ENCODE measurements around the gene MAN1A1.
A peak's percentile ranks its signal among the peaks of the same experiment; 100 is the strongest.

MAN1A1 gene

DNA sequence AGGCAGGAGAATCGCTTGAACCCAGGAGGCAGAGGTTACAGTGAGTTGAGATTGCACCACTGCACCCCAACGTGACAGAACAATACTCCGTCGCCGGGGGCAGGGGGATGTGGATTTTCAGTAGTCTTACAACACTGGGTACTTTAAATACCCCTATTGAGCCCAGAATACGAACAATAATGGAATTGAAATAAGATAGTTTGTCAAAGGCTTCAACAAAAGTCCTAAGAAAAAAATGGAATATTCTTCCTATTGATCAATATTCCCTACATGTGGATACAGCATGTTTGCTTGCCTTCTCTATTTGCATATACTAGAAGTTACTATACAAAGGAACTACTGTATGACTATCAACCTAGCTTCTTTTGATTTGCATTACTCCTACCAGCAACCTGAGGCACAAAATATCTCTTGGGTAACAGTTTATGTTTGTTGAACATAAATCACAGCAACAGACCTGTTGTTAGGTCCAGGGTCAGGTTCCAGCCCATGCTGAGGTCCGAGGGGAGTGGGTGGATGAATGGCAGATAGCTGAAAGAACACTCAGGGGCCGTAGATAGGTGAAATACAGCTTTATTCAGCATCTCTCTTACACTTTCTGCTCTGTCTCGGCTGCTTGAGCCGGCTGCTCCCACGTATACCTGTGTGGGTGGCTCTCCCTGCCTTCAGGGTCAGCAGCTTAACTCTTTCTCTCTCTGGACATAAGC is 23.8 kb downstream of the MAN1A1 start:
- no peak for DNase-seq (ENCODE audit: low spot score)

DNA sequence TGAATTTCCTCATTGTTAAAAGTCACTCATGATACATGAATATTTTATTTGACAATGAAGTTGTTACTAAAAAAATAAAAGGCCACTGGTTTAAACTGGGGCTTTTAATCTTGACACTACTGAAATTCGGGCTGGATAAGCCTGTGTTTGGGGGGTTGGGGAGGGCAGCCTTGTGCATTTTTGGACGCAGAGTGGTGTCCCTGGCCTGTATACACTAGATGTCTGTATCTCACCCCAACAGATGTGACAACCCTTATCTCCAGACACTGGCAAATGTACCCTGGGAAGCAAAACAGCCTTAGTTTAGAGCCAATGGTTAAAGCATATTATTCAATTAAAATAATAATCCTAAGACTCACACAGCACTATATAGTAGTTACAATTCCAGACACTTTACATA is 24.8 kb downstream of the MAN1A1 start:
- no peak for DNase-seq (ENCODE audit: low spot score)

DNA sequence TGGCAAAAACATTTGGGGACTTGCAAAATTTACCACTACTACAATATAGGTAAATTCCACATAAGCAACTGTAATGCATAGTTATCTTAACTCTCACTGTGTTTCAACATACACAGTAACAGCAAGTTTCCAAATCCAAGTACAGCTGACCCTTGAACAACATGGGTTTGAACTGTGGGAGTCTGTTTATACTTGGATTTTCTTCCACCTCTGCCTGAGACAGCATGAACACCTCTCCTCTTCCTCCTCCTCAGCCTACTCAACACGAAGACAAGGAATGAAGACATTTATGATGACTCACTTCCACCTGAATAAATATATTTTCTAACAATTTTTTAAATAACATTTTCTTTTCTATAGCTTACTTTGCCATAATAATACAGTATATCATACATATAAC is 25.6 kb downstream of the MAN1A1 start:
- no peak for DNase-seq (ENCODE audit: low spot score)

DNA sequence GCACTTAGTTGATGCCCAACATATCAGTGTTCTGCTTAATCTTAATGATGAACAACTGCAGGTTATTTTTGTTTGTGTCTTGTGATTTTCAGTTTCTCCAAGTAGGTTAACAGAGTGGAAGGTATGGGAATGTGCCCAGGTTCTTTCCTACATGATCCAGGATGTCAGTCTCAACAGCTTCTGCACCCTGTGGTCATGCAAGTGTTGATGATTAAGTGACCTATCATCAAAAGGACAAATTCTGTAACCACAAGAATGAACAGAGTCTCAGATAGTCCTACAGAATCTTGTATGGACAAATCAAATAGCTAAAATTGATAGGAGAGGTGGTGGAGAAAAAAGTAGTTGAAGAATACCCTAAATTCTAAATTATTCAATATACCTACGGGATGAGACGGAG is 26.1 kb downstream of the MAN1A1 start:
- no peak for DNase-seq (ENCODE audit: low spot score)

DNA sequence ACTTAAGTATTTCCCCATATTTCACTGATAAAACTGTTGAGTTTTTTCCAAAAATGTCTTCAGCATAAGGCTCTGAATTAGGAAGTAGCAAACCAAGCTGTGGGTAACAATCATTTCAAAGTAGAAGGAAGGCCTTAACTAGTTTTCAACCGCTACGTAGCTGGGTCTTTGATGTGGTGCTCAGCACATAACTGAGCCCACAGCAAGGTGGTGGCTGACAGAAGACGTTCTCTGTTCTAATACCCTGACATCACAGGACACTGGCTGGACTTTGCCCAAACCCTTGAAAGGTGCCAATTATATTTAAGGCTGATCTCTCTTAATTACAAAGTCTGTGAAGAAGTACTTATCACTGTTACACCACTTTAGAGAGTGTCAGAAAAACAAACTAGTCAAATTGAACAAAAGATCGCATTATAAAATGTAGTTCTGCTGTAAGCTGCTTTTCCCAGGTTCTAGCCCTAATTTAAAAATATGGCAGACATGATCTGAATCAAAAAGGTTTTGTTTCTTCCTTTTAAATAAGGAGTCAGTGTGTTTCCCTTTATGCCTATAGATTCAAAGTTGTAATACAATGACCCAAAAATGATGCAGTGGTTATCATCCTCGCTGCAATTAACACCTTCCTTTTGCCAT is 26.7 kb downstream of the MAN1A1 start:
- peak; percentile 80 for DNase-seq (ENCODE audit: low spot score)

DNA sequence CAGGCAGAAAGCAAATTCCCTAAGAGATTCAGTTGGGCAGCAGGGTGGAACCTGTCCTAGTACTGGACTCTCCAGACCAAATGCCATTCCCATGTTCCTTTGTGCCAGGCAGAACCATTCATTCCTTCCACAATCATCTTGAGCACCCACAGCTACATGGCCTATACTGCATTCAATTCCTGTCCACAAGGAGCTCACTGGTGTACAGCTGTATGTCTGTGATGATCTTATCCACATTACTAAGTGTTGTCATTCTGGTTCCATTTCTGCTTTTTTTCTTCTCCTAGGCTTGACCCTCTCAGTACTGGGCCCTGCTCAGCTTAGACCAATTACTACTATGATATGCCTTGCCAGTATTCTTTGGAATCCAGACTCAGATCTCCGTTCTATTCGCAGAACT is 27.5 kb downstream of the MAN1A1 start:
- no peak for DNase-seq (ENCODE audit: low spot score)

DNA sequence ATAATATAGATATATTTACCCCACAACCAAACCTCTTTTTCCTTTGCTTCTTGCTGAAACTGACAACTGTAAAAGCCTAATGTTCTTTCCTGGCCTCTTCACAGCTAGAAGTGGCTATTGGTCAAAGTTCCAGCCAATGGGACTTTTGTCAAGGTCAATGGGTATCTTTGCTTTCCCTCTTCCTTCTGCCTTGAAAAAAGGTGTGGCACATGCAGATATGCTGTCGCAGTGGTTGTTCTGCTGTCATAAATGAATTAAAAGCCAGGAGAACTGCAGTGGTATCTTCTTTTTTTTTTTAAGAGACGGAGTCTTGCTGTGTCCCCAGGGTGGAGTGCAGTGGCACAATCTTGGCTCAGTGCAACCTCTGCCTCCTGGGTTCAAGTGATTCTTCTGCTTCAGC is 29.9 kb downstream of the MAN1A1 start:
- no peak for DNase-seq (ENCODE audit: low spot score)

DNA sequence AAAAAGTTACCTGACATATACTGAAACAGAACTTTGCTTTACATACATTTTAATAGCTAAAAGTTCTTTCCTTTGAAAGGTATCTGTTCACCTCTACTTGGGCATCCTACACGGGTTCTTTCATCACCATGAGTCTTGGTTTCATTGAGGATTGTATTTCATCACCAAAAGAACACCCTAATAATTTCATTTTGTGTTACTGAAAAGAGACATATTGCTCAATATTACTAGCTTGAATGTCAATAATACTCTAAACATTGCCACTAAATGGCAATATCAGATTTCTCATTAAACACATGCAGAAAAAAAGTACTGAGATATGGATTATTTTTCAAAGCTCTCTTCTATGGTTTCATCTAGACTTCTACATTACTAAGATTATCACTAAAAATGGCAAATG is 30.8 kb downstream of the MAN1A1 start:
- no peak for DNase-seq (ENCODE audit: low spot score)

DNA sequence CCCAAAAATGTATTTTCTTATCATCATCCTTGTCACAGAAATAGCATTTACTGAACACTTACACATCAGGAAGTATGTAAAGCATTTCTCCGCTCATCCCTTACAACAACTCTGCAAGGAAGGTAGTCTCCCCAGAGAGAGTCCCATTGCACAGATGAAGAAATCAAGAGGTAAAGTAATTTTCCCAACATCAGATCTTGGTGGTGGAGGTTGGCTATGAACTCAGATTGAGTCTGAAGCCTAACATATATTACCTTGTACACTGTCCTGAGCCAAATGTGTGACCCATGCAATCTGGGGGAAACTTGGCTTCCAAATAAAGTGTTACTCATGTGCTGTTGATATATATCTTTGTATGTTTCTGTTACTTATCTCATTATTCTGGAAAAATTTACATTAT is 31.4 kb downstream of the MAN1A1 start:
- DNase-seq (ENCODE audit: low spot score): no peak

DNA sequence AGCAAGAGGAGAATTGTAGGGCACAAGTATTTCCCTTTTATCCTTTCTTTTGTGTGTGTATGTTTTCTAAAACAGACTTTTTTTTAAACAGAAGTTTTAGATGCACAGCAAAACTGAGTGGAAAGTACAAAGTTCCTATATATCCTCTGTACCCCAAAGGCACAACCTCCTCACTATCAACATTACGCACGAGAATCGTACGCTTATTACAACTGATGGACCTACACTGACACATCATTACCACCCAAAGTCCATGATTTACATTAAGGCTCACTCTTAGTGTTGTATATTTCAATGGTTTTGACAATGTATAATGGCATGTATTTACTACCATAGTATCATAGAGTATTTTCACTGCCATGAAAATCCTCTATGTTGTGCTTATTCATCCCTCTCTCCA is 32.6 kb downstream of the MAN1A1 start:
- DNase-seq (ENCODE audit: low spot score): no peak

DNA sequence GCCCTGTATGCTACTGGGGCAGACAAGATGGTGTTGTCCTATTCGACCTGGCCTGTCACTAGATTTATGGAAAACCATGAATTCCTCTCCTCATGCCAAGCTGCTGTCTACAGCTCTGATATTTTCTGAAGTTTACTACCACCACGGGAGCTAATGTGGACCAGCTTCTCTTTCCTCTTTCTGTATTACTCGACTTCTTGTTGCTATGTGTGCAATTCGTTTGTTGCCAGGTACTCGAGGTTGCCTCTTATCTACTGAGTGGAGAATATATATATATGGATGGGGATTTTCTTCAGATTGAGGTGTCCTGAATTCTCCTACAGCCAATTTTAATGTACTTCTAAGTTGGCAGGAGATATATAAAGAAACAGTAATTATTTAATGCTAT is 34.7 kb downstream of the MAN1A1 start:
- DNase-seq (ENCODE audit: low spot score): no peak

DNA sequence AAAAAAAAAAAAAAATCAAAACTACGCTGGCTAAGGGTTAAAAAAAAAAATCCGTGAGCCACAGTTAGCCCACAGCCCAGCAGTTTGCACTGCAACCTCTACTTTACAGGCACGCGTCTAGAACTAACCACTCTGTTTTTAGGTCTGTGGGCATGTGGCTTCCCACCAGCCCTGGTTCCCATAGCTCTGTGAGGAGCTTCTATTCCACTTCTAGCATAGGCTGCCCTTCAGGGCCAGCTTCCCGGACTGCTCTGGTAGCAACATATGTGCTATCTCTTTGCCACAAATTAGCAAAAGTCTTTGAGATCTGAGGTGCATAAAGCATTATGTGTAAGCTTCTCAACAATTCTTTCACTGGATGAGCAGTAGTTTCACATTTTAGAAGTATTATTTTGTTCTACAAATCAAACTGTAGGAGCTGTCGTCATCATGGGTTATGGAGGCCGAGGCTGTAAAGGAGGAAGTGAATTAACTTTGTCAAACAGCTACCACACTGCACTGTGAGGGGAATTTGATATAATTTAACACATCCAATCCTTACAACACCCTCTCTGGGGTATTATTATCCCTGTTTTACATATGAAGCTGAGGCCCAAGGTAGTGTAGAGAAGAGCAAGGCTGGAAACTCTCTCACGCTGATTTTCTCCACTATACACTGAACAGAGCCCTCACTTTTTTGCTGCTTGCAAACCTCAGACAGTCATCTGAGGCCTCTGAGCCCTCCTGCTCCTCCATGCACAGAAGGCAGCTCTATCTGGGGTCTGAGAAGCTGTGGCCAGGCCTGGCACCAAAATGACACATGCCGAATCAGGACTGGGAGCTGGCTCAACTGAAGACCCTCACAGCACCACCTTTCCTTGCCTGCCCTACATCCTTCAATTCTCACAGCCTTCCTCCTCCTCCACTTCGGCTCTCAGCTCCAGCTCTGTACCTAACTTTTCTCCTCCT is 35.4 kb downstream of the MAN1A1 start:
- no peak for DNase-seq (ENCODE audit: low spot score)

DNA sequence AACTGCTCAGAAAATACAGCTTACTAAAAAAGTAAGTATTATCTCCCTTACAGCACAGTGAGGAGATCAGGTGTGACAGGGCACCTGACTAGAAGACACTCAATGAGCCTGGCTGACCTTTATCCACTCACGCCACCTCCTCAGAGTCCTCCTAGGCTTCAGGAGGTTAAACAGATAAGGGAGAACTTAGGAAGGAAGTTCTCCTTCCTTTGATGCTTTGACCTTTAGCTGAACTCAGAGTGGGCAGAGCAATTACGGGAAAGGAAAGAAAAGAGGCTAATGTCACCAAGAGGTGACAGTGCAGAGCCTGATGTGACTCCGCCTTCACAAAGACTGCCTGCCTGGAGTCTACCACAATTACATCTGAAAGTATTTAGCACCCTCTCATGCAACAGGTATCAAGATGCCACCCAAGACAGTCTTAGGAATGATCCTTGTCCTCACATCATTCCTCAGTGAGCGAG is 36.7 kb downstream of the MAN1A1 start:
- DNase-seq (ENCODE audit: low spot score): no peak

DNA sequence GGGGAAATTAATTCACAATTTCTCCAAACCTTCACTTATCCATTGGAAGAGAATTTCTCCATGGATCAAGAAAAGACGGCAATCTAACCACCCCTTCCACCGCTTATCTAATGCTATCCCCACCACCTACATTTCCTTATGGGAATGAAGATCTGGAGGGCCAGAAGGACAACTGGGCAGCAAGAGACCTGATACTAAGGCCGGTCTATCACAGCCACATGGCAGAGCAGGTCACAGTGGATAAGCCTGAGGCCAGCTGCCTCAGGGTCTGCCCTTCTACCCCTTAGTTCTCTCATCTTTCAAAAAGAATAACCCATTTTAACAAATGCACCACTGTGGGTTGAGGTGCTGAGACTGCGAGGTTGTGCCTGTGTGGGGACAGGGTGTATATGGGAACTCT is 37.1 kb downstream of the MAN1A1 start:
- DNase-seq (ENCODE audit: low spot score): no peak

DNA sequence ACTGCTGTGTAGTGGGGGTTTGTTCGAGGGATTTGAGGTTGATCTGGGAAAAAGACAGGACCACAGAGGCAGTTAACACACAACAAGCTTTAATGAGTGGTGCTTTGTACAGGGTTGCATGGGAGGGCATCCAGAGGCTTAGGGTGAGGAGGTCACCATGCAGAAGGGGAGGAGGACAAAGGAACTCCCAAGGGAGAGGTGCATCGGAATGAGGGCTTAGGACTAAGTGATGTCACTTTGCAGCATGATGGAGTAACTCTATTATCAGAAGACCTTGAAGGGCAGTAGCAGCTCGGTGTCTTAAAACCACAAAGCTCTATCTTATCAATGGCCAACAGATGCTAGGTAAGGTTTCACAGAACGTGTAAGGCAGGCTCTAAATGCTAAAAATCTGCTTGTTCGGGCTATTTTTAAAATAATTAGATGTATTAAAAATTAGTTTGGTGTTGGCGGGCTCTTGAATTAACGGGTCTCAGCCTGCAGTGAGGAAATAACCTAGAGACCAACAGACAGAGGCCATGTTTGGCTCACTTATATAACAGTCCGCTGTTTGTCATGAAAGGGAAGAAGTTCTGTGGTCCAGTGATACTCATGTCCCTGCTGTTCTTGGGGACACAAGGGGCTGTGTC is 37.9 kb downstream of the MAN1A1 start:
- no peak for DNase-seq (ENCODE audit: low spot score)

DNA sequence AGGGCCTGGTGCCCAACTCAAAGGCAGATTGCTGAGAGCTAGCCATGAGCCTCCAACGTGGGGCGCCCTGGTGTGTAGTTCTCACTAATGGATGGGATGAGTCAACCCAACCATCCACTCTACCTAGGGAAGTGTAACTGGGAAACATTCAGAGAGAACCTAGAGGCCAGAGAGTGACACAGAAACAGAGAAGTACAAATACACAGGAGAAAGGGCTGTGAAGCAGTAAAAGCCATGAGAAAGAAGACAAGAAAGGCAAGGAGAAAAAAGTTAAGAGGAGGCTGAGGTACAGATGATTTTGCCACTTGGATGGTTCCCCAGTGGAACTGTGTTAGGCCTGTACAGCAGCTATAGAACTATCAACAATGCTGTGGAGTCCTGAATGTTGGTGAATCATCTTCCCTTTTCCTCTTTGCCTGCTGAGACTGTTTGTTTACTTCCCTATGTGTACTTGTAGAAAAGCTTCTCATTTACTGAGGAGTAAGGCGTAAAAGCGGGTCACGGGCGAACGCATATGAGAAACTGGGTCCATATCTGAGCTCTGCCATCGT is 39.0 kb downstream of the MAN1A1 start:
- no peak for DNase-seq (ENCODE audit: low spot score)

DNA sequence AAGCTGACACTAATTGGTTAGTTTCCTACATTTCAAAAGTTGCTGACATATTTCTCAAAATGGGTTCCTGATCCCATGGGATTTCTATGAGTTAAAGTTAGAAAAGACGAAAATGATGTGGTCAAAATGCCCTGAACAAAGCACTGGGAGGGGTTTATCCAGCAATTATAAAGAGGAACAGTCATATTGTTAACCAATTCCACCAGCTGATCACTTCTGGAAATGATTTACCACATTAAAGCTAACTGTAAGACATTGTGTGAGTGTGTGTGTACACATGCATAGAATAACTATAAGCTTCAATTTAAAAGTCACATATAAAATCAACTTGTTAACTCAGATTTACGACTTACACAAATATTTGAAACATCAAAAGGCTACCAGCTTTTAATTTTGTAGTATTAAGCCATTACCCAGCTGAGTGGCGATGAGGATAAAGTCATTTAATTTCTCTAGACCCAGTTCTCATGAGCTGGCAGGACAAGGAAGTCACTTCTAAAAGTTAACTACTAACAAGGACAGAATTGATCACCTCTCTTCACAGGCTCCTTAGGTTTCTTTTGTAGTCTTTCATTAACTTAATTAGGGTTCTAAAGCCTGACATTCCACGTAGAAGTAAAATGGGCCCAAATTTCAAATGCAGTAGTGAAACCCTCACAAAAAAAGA is 40.4 kb downstream of the MAN1A1 start:
- DNase-seq (ENCODE audit: low spot score): peak; percentile 83

DNA sequence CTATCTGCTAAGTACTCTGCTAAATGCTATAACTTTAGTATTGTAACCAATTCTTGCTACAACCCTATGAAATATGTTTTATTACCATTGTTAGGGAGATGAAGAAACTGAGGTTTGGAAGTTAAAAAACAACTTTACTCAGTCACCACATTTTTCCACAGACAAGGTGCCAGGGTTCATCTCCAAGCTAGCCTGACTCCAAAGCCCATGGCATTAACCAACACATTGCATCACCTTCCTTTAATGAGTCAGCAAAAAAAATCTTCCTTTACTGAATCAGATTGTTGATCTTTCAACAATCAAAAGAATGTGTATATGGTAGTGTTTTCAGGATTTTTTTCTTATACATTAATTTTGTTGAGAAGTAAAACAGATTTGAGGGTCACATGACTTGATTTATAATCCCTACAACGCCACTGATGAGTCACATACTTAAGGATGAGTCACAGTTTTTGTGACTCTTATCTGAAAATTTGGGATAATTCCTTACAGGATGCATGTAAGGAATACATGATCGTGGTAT is 41.5 kb downstream of the MAN1A1 start:
- DNase-seq (ENCODE audit: low spot score): peak; percentile 22

DNA sequence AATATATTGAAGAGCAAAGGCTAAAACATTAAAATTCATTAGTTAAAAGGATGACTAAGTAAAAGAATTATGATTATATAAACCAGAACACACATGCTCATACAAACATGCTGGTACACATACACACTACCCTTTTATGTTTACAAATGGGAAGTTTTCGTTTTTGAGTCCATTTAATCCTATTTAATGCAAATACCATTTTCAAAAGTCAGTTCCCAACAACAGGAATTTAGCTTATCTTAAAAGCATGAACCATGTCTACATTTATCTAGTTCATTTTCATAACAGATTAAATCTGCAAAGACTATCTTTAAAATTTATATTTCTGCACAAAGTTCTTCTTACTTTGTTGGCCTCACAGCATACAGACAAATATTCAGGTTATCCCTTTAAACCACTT is 42.5 kb downstream of the MAN1A1 start:
- DNase-seq (ENCODE audit: low spot score): no peak

DNA sequence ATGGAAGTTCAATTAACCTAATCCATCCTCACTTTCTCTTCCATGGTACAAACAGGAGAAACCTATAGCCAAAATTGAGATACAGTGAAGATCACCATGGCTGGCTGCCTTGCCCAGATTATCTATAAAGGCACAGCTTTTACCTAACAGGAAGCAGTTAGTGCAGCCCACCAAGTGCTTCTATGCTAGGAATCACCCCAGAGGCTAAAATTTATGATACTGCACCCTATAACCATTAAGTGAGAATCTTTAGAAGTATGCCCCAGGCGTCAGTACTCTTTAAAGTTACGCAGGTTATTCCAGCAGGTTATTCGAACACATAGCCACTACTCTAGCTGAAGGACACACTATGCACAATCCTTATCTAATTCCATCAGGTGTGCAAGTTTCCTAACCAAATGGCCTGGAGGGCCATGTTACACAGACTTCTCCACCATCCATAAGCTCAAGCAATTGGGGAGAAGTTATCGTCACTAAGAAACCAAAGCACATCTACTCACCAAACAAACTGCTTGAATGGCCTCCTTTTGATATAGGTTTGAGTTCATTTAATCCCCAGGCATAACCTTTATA is 43.1 kb downstream of the MAN1A1 start:
- no peak for DNase-seq (ENCODE audit: low spot score)
